Keratinocyte (primary cell): ENCODE data around the gene WT1.

ENCODE experiments used
- EZH2 ChIP-seq: IDR thresholded peaks from one replicate; pipeline ENCODE4 v1.6.1; 2012; ENCODE audit warnings: inconsistent platforms, mild to moderate bottlenecking, low read length, moderate library complexity
- TF ChIP-seq, protein P1 (sequence below), 3 experiments: IDR thresholded peaks in 1 of 3; conservative IDR thresholded peaks in 1 of 3; optimal IDR thresholded peaks in 1 of 3; 2 replicates in 2 of 3; 3 replicates in 1 of 3; pipeline versions ENCODE3 to v1.5.1; 2011; ENCODE audit warnings: low read length in 3 of 3, mild to moderate bottlenecking in 3 of 3, moderate library complexity in 2 of 3, control low read depth in 1 of 3, inconsistent platforms in 1 of 3; ENCODE audit not compliant: insufficient read depth in 2 of 3; ENCODE audit errors: extremely low read depth in 1 of 3

DNA sequence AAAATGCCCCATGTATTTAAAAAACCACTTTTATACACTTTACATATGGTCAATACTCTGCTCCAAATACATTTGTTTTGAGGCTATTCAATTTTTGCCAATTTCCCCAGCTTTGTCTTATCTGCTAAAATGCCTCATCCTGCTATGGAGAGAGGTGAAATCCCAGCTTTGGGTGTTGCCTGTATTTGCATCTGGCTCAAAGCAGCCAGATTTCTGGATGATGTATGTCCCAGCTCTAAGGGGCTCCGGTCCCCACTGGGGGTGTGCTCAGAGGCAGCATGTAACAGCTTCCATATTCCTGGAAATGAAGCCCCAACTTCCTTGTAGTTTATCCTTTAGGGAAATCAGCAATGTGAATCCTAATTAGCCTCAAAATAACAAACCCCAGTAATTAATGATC, 59.5 kb downstream of the WT1 start:
- TF ChIP-seq, protein P1, sequence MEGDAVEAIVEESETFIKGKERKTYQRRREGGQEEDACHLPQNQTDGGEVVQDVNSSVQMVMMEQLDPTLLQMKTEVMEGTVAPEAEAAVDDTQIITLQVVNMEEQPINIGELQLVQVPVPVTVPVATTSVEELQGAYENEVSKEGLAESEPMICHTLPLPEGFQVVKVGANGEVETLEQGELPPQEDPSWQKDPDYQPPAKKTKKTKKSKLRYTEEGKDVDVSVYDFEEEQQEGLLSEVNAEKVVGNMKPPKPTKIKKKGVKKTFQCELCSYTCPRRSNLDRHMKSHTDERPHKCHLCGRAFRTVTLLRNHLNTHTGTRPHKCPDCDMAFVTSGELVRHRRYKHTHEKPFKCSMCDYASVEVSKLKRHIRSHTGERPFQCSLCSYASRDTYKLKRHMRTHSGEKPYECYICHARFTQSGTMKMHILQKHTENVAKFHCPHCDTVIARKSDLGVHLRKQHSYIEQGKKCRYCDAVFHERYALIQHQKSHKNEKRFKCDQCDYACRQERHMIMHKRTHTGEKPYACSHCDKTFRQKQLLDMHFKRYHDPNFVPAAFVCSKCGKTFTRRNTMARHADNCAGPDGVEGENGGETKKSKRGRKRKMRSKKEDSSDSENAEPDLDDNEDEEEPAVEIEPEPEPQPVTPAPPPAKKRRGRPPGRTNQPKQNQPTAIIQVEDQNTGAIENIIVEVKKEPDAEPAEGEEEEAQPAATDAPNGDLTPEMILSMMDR (optimal IDR thresholded peaks at IDR 0.05 in 1 of 3, IDR thresholded peaks at IDR 0.05 in 1 of 3, conservative IDR thresholded peaks at IDR 0.05 in 1 of 3; ENCODE audit: extremely low read depth in 1 of 3, insufficient read depth in 2 of 3, low read length in 3 of 3): no peak
- no peak for TF ChIP-seq EZH2
